ENCODE measurements around the gene GSTA5.

GSTA5 gene

GRCh38 chr6:52840763-52841585 lies at the start of gene GSTA5:
Gene GSTA5, minus strand, starts transcription at chr6:52840813.
- TF ChIP-seq, protein P1, sequence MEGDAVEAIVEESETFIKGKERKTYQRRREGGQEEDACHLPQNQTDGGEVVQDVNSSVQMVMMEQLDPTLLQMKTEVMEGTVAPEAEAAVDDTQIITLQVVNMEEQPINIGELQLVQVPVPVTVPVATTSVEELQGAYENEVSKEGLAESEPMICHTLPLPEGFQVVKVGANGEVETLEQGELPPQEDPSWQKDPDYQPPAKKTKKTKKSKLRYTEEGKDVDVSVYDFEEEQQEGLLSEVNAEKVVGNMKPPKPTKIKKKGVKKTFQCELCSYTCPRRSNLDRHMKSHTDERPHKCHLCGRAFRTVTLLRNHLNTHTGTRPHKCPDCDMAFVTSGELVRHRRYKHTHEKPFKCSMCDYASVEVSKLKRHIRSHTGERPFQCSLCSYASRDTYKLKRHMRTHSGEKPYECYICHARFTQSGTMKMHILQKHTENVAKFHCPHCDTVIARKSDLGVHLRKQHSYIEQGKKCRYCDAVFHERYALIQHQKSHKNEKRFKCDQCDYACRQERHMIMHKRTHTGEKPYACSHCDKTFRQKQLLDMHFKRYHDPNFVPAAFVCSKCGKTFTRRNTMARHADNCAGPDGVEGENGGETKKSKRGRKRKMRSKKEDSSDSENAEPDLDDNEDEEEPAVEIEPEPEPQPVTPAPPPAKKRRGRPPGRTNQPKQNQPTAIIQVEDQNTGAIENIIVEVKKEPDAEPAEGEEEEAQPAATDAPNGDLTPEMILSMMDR (conservative IDR thresholded peaks at IDR 0.05): no peak

DNA sequence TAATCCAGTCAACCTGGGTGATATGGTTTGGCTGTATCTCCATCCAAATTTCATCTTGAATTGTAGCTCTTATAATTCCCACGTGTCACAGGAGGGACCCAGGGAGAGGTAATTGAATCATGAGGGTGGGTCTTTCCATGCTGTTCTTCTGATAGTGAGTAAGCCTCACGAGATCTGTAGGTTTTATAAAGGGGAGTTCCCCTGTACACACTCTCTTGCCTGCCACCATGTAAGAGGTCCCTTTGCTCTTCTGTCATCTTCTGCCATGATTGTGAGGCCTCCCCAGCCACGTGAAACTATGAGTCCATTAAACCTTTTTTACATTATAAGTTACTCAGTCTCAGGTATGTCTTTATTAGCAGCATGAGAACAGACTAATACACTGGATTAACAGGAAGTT lies 49.4 kb upstream of the GSTA5 start:
- TF ChIP-seq, protein P1 (conservative IDR thresholded peaks at IDR 0.05): no peak
- H3K27ac ChIP-seq: no peak overlapping the region

More at GRCh38 chr6:52840763-52841585, at the start of gene GSTA5:
- no peak within 1 kb of the TSS for H3K27ac ChIP-seq

- H3K27ac ChIP-seq: no peak overlapping the region
- TF ChIP-seq, protein P1 (conservative IDR thresholded peaks at IDR 0.05): no peak
Measured at GRCh38 chr6:52887910-52888524, 47.4 kb upstream of the GSTA5 start.

DNA sequence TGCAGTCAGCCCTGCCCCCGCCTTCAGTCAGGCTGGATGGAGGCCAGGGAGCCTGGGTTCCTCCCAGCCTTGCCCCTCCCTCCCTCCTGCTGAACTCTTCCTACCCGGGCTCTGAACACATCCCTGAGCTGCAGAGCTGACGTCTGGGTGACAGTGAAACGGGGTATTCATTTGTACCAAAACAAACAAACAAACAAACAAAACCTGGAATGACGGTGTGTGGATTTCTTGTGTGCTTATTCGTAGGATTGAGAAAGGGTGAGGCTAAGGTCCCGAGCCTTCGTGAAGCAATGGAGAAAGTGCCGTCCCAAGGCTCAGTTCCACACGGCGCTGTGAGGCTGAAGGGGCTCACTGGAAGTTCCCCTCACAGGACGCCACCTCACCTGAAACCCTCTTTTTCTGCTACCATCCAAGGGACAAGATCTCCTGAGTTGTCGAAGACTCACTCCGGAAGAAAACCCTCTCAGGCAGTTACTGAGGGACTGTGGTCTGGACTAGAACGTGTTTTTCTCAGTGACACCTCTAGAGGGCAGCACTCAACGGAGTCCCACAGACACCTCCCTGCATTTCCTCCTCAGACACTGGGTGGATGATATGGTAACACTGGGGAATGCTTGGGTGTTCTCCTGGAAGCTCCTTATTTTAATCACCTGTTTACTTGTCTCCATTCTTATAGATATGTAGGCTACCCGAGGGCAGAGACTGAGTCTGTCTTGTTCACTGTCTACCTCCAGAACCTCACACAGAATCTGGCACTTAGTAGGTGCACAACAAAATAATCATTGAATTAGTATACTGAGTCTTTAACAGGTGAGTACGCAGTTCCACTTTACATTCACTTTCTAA lies 41.6 kb upstream of the GSTA5 start:
- TF ChIP-seq, protein P1 (conservative IDR thresholded peaks at IDR 0.05): peak; percentile 86
- peak overlapping the region; percentile 69 for H3K27ac ChIP-seq

- TF ChIP-seq, protein P1 (conservative IDR thresholded peaks at IDR 0.05): no peak
- H3K27ac ChIP-seq: peak overlapping the region; percentile 69
Measured at GRCh38 chr6:52881662-52881995, 41.0 kb upstream of the GSTA5 start.

DNA sequence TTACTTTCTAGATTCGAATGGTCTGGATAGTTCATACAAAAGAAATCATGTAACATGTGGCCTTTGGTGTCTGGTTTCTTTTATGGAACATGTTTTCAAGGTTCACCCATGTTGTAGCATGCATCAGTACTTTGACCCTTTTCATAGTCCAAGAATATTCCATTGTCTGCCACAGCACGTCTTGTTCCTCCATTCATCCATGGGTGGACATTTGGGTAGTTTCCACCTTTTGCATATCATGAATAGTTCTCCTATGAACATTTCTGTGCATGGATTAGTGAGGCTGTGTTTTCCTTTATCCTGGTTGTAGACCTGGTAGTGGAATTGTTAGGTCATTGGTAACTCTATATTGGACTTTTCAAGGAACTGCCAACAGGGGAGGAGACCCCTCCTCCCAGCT lies 37.2 kb upstream of the GSTA5 start:
- TF ChIP-seq, protein P1 (conservative IDR thresholded peaks at IDR 0.05): no peak
- no peak overlapping the region for H3K27ac ChIP-seq

- peak overlapping the region; percentile 66 for H3K27ac ChIP-seq
- TF ChIP-seq, protein P1 (conservative IDR thresholded peaks at IDR 0.05): no peak
Measured at GRCh38 chr6:52877168-52877567, 36.6 kb upstream of the GSTA5 start.
